H1 (cell line): ENCODE data around the gene HDLBP. TPM values are rescaled to one million over a fixed set of nuclear protein-coding genes. Genes with fewer than 3 reads are reported as not detected.

Experiments used
- CHD7 ChIP-seq: fragments of 300-600 bp; sonication (generic); IDR thresholded peaks from 2 replicates; pipeline ENCODE4 v1.7.1; 2012; ENCODE audit warnings: low read length, moderate library complexity, mild to moderate bottlenecking, inconsistent platforms; ENCODE audit not compliant: insufficient replicate concordance
- SIN3A ChIP-seq, 2 experiments: IDR thresholded peaks in 1 of 2; conservative IDR thresholded peaks in 1 of 2; 2 replicates each; pipeline ENCODE4 v1.6.1; 2011 to 2012; ENCODE audit warnings: low read length in 2 of 2, improper control_type of control experiment in 1 of 2, low read depth in 1 of 2, mild to moderate bottlenecking in 1 of 2
- polyA plus RNA-seq, 7 experiments: library from polyadenylated mRNA; depleted of rRNA in 3 of 7; stranded (reverse) in 5 of 7; unstranded in 2 of 7; fragments of >200 nt in 5 of 7; fragments of 200-250 nt in 2 of 7; gene quantifications; 1 replicate in 5 of 7; 2 replicates in 1 of 7; 4 replicates in 1 of 7; pipeline versions ENCODE4 v1.2.1 to v1.2.3, GENCODE V29; 2011 to 2013; ENCODE audit warnings: missing spikeins in 2 of 7, mixed read lengths in 2 of 7
- total RNA-seq: library from RNA; stranded (reverse); fragmentation: NEBNext Ultra II Directional; extraction: Animal tissue kit (Norgen Biotek cat#: 25700); gene quantifications from 2 replicates; pipeline ENCODE4 v1.2.1, GENCODE V29; 2021

The HDLBP gene
- total and polyA plus RNA-seq, 2 of the 8 experiments (the other 6 are each of a cell fraction or from before 2014, with no cell fraction given): 185 to 360 TPM

DNA sequence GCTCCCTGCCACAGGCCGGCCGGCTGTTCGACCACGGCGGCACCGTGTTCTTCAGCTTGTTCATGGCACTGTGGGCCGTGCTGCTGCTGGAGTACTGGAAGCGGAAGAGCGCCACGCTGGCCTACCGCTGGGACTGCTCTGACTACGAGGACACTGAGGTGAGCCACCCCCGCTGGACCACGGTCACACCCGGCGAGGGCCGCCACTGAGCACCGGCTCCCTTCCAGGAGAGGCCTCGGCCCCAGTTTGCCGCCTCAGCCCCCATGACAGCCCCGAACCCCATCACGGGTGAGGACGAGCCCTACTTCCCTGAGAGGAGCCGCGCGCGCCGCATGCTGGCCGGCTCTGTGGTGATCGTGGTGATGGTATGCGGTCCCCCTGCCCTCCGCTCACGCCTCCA lies 106.2 kb downstream of the HDLBP start (continued):
- no peak for TF ChIP-seq CHD7
- no peak for TF ChIP-seq SIN3A (conservative IDR thresholded peaks at IDR 0.05 in 1 of 2, IDR thresholded peaks at IDR 0.05 in 1 of 2; ENCODE audit: low read depth in 1 of 2, low read length in 2 of 2)
